GM12864 (cell line): ENCODE measurements around the gene B3GNT9.
A peak's percentile ranks its signal among the peaks of the same experiment; 100 is the strongest.

Experiments used
- DNase-seq: peaks from one replicate; pipeline ENCODE4 v3.0.0-alpha.2; 2011; ENCODE audit warnings: low read depth
- H3K4me3 ChIP-seq: 2 replicates; pipeline ENCODE4 v1.5.1; 2011; ENCODE audit warnings: mild to moderate bottlenecking, low read depth, low read length, control low read depth
- TF ChIP-seq, protein P1 (sequence below): IDR thresholded peaks from 2 replicates; pipeline ENCODE4 v1.5.1; 2011; ENCODE audit warnings: low read depth, mild to moderate bottlenecking, moderate library complexity, low read length, control low read depth, inconsistent platforms; ENCODE audit errors: missing control alignments

The B3GNT9 gene

GRCh38 chr16:67105881-67106280 is 44.9 kb downstream of the B3GNT9 start:
- DNase-seq = no peak
- H3K4me3 ChIP-seq = no peak overlapping the region
- TF ChIP-seq, protein P1, sequence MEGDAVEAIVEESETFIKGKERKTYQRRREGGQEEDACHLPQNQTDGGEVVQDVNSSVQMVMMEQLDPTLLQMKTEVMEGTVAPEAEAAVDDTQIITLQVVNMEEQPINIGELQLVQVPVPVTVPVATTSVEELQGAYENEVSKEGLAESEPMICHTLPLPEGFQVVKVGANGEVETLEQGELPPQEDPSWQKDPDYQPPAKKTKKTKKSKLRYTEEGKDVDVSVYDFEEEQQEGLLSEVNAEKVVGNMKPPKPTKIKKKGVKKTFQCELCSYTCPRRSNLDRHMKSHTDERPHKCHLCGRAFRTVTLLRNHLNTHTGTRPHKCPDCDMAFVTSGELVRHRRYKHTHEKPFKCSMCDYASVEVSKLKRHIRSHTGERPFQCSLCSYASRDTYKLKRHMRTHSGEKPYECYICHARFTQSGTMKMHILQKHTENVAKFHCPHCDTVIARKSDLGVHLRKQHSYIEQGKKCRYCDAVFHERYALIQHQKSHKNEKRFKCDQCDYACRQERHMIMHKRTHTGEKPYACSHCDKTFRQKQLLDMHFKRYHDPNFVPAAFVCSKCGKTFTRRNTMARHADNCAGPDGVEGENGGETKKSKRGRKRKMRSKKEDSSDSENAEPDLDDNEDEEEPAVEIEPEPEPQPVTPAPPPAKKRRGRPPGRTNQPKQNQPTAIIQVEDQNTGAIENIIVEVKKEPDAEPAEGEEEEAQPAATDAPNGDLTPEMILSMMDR = no peak

GRCh38 chr16:67105246-67105645 is 45.6 kb downstream of the B3GNT9 start:
- no peak for DNase-seq
- TF ChIP-seq, protein P1 = no peak
- no peak overlapping the region for H3K4me3 ChIP-seq

DNA sequence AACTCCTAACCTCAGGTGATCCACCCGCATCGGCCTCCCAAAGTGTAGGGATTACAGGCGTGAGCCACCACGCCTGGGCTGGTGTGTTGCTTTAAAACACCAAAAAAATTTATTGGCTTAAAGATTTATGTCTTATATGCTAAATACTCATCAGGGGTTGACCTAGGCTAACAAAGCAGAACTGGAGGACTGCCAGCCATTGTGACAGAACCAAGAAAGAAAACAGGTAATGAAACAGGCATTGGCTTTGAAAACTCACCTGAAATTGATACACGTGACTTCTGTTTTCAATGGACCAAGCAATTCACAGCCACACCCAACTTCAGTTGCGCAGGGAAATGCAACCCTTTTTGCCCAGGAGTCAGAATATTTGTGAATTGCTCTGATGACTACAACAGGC is 46.0 kb downstream of the B3GNT9 start:
- TF ChIP-seq, protein P1 = no peak
- no peak overlapping the region for H3K4me3 ChIP-seq
- peak; percentile 49 for DNase-seq

DNA sequence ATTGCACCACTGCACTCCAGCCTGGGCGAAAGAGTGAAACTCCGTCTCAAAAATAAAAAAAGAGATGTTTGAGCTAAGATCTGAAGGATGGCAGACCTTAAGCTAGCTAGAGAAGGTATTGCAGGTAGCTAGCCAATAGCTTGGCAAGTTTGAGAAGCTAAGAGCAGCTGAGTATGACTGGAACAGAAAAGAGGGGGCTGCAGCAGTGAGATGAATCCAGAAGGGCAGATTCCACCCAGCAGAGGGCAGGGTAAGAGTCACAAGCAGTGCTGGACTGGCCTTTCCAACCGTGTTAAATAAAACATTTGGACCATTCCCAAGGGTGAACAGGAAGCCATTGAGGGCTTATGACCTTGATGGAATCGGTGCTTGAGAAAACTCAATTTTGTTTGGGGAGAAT is 46.7 kb downstream of the B3GNT9 start:
- TF ChIP-seq, protein P1 = peak; percentile 46
- DNase-seq = no peak
- H3K4me3 ChIP-seq = no peak overlapping the region

- DNase-seq = no peak
- TF ChIP-seq, protein P1 = no peak
- no peak overlapping the region for H3K4me3 ChIP-seq
Measured at GRCh38 chr16:67101311-67102082, 49.3 kb downstream of the B3GNT9 start.

GRCh38 chr16:67100569-67101310 is 50.1 kb downstream of the B3GNT9 start:
- TF ChIP-seq, protein P1 = peak; percentile 25
- DNase-seq = no peak
- H3K4me3 ChIP-seq = no peak overlapping the region

- DNase-seq = no peak
- H3K4me3 ChIP-seq = no peak overlapping the region
- TF ChIP-seq, protein P1 = no peak
Measured at GRCh38 chr16:67098599-67098998, 52.2 kb downstream of the B3GNT9 start.
